Gastrocnemius medialis (tissue), 4 donors: Measurements from ENCODE around the gene ZNF611. TPM values are rescaled to one million over a fixed set of nuclear protein-coding genes. Genes with fewer than 3 reads are reported as not detected.
"Not testable (repeated sequence)": the region's sequence is repeated elsewhere in the genome, so short reads cannot be mapped to it uniquely, and the experiment has no call there.

Source experiments
- ATAC-seq, 2 donors: fragments of 150-250 bp; one replicate each; pipeline ENCODE4 v1.9.1; 2016
- DNase-seq, 2 donors: peaks; one replicate each; pipeline ENCODE4 v3.0.0-alpha.2; 2019
- H3K27ac ChIP-seq, 4 donors: fragments of 200-600 bp; sonication (generic); 1 replicate in 1 of 4; 2 replicates in 3 of 4; pipeline ENCODE4 v1.5.1; 2016 to 2018; ENCODE audit warnings: mild to moderate bottlenecking in 2 of 4, moderate library complexity in 1 of 4
- H3K27me3 ChIP-seq, 3 donors: fragments of 200-600 bp; sonication (generic) in 2 of 3; 1 replicate in 1 of 3; 2 replicates in 2 of 3; pipeline versions ENCODE4 v1.5.1 to v1.6.0; 2016 to 2019; ENCODE audit warnings: mild to moderate bottlenecking in 1 of 3, moderate library complexity in 1 of 3
- H3K36me3 ChIP-seq, 2 donors: fragments of 200-600 bp; sonication (generic) in 1 of 2; one replicate each; pipeline ENCODE4 v1.5.1; 2017 to 2018
- H3K4me1 ChIP-seq, 2 donors: fragments of 200-600 bp; sonication (generic) in 1 of 2; one replicate each; pipeline ENCODE4 v1.5.1; 2016 to 2017; ENCODE audit warnings: mild to moderate bottlenecking in 2 of 2
- H3K4me3 ChIP-seq, 4 donors: fragments of 200-600 bp; sonication (generic) in 3 of 4; 1 replicate in 1 of 4; 2 replicates in 3 of 4; pipeline ENCODE4 v1.5.1; 2016 to 2019; ENCODE audit warnings: mild to moderate bottlenecking in 2 of 4
- H3K9me3 ChIP-seq, 3 donors: fragments of 200-600 bp; sonication (generic) in 2 of 3; 1 replicate in 1 of 3; 2 replicates in 2 of 3; pipeline ENCODE4 v1.5.1; 2016 to 2019
- CTCF ChIP-seq, 5 experiments: fragments of 450-650 bp in 3 of 5; fragments of 200-600 bp in 2 of 5; sonication (generic) in 2 of 5; IDR thresholded peaks in 4 of 5; conservative IDR thresholded peaks in 1 of 5; 1 replicate in 4 of 5; 2 replicates in 1 of 5; pipeline ENCODE4 v1.5.1; 2016 to 2019; ENCODE audit warnings: antibody characterized with exemption in 5 of 5, mild to moderate bottlenecking in 3 of 5, moderate library complexity in 3 of 5
- POLR2A ChIP-seq, 2 donors: fragments of 450-650 bp; IDR thresholded peaks; one replicate each; pipeline ENCODE4 v1.6.1; 2017; ENCODE audit warnings: antibody characterized with exemption in 2 of 2, mild to moderate bottlenecking in 2 of 2, moderate library complexity in 2 of 2
- in situ Hi-C, 4 donors: fragments of 200-750 bp; cut with MboI; loops; one replicate each; pipeline versions ENCODE4 v1.15.0 to v1.8.0; 2017; ENCODE audit warnings: low sequenced_read_pairs in 4 of 4
- intact Hi-C: fragments of 100-400 bp; cut with DNase I; formaldehyde crosslinking; loops from one replicate; pipeline ENCODE4 v1.15.1; 2023; ENCODE audit warnings: low total_unique reads
- total RNA-seq, 4 donors: library from RNA; depleted of rRNA; stranded (reverse); fragments of >200 nt; gene quantifications; one replicate each; pipeline versions ENCODE4 v1.1.0 to v1.2.3, GENCODE V29; 2016

The ZNF611 gene
- total RNA-seq, 4 donors from 2014 or later: 1.7 to 4.0 (median 2.5) TPM

- peaks cover 3 to 7% of the 10 kb centered on the region in 2 donors for H3K4me1 ChIP-seq
- peaks cover 0 to 3% (median 0%) of the 10 kb centered on the region in 3 donors for H3K27me3 ChIP-seq
- in situ Hi-C loops: loop anchor here in 2 of 4 donors (25.0 kb wide), 1 partner anchor 477 kb away; the partner anchor contains the start of gene ZNF766 (in 2 of the 2)
- no peaks in the 10 kb centered on the region for H3K9me3 ChIP-seq
- intact Hi-C loops: loop anchor here (5.0 to 10.0 kb wide), 2 partner anchors 47 to 495 kb away; no protein-coding TSS in a partner anchor
- ATAC-seq (no peak), DNase-seq (no peak)
- H3K27ac ChIP-seq: no peak overlapping the region
- H3K36me3 ChIP-seq: no peaks in the 10 kb centered on the region
- H3K4me3 ChIP-seq: no peak overlapping the region
- no peak for TF ChIP-seq POLR2A (IDR thresholded peaks at IDR 0.05)
- TF ChIP-seq CTCF (IDR thresholded peaks at IDR 0.05 in 4 of 5, conservative IDR thresholded peaks at IDR 0.05 in 1 of 5): no peak
Measured at GRCh38 chr19:52739576-52739975, 4.7 kb upstream of the ZNF611 start.

GRCh38 chr19:52735734-52736133, 890 bp upstream of the ZNF611 start:
- intact Hi-C loops (loop anchor here (1.0 to 10.0 kb wide), 4 partner anchors 43 to 491 kb away; partner anchors contain the start of genes ZNF320 and ZNF600), in situ Hi-C loops (loop anchor here in 2 of 4 donors (25.0 kb wide), 1 partner anchor 473 kb away; the partner anchor contains the start of gene ZNF766 (in 2 of the 2))
- no peaks in the 10 kb centered on the region for H3K36me3 ChIP-seq
- peaks cover 3 to 10% of the 10 kb centered on the region in 2 donors for H3K4me1 ChIP-seq
- no peaks in the 10 kb centered on the region for H3K9me3 ChIP-seq
- TF ChIP-seq POLR2A (IDR thresholded peaks at IDR 0.05): no peak
- no peak for TF ChIP-seq CTCF (IDR thresholded peaks at IDR 0.05 in 4 of 5, conservative IDR thresholded peaks at IDR 0.05 in 1 of 5)
- peak overlapping the region; percentile 73 to 85 (median 80) for H3K27ac ChIP-seq
- H3K27me3 ChIP-seq: no peaks in the 10 kb centered on the region
- peak; percentile 46 to 59 for ATAC-seq
- DNase-seq: peak; percentile 15 to 52
- peak overlapping the region; percentile 72 to 95 (median 78) for H3K4me3 ChIP-seq

- intact Hi-C loops: loop anchor here (10.0 kb wide), 1 partner anchor 490 kb away; no protein-coding TSS in a partner anchor
- DNase-seq (no peak), ATAC-seq (peak; percentile 18 to 23)
Measured at GRCh38 chr19:52734331-52734892, 432 bp downstream of the ZNF611 start.

GRCh38 chr19:52726051-52726450, 8.8 kb downstream of the ZNF611 start:
- H3K36me3 ChIP-seq: peaks cover 0 to 27% of the 10 kb centered on the region in 2 donors
- H3K4me3 ChIP-seq, H3K9me3 ChIP-seq, ATAC-seq, H3K27ac ChIP-seq, DNase-seq, H3K4me1 ChIP-seq, H3K27me3 ChIP-seq, intact Hi-C loops: not testable (repeated sequence)
- in situ Hi-C loops: loop anchor here in 2 of 4 donors (25.0 kb wide), 1 partner anchor 464 kb away; the partner anchor contains the start of gene ZNF766 (in 2 of the 2)

More at GRCh38 chr19:52734331-52734892, 432 bp downstream of the ZNF611 start:
- in situ Hi-C loops: loop anchor here in 2 of 4 donors (25.0 kb wide), 1 partner anchor 472 kb away; the partner anchor contains the start of gene ZNF766 (in 2 of the 2)
- no peaks in the 10 kb centered on the region for H3K36me3 ChIP-seq
- H3K27ac ChIP-seq: peak overlapping the region; percentile 73 to 85 (median 80)
- no peak for TF ChIP-seq CTCF (IDR thresholded peaks at IDR 0.05 in 4 of 5, conservative IDR thresholded peaks at IDR 0.05 in 1 of 5)
- no peak for TF ChIP-seq POLR2A (IDR thresholded peaks at IDR 0.05)
- H3K4me1 ChIP-seq: peaks cover 3 to 10% of the 10 kb centered on the region in 2 donors
- peak overlapping the region; percentile 72 to 95 (median 78) for H3K4me3 ChIP-seq
- no peaks in the 10 kb centered on the region for H3K27me3 ChIP-seq
- no peaks in the 10 kb centered on the region for H3K9me3 ChIP-seq

- in situ Hi-C loops (loop anchor here in 2 of 4 donors (25.0 kb wide), 1 partner anchor 463 kb away; the partner anchor contains the start of gene ZNF766 (in 2 of the 2)), intact Hi-C loops (no loop called here)
- peaks cover 0 to 31% of the 10 kb centered on the region in 2 donors for H3K36me3 ChIP-seq
Measured at GRCh38 chr19:52725528-52725961, 9.3 kb downstream of the ZNF611 start.

More at GRCh38 chr19:52725528-52725961, 9.3 kb downstream of the ZNF611 start:
- H3K9me3 ChIP-seq: no peaks in the 10 kb centered on the region
- DNase-seq: no peak
- H3K4me3 ChIP-seq: no peak overlapping the region
- no peaks in the 10 kb centered on the region for H3K27me3 ChIP-seq
- H3K27ac ChIP-seq: no peak overlapping the region
- no peak for ATAC-seq
- H3K4me1 ChIP-seq: no peaks in the 10 kb centered on the region
- TF ChIP-seq CTCF (IDR thresholded peaks at IDR 0.05 in 4 of 5, conservative IDR thresholded peaks at IDR 0.05 in 1 of 5) (no peak), POLR2A (IDR thresholded peaks at IDR 0.05) (no peak)
